OCI-LY1 (cell line): ENCODE results near the gene APBB1IP.
"Not testable (repeated sequence)": the region's sequence is repeated elsewhere in the genome, so short reads cannot be mapped to it uniquely, and the experiment has no call there.

ENCODE experiments used
- H2AFZ ChIP-seq: fragments of 200-600 bp; sonication (generic), shearing (Covaris generic); 2 replicates; pipeline ENCODE4 v1.6.0; 2014; ENCODE audit warnings: antibody characterized with exemption, mild to moderate bottlenecking, low read length
- H3F3A ChIP-seq: fragments of 200-600 bp; sonication (generic), shearing (Covaris generic); 2 replicates; pipeline ENCODE4 v1.6.0; 2014; ENCODE audit warnings: mild to moderate bottlenecking, antibody characterized with exemption, low read length, moderate library complexity; ENCODE audit not compliant: insufficient read depth
- H3K27ac ChIP-seq: fragments of 200-600 bp; sonication (generic); 2 replicates; pipeline ENCODE4 v1.5.1; 2014; ENCODE audit warnings: low read length, mixed run types, mild to moderate bottlenecking, low read depth; ENCODE audit not compliant: poor library complexity, severe bottlenecking
- H3K27me3 ChIP-seq: fragments of 200-600 bp; sonication (generic); 2 replicates; pipeline ENCODE4 v1.6.0; 2014; ENCODE audit warnings: antibody characterized with exemption, mild to moderate bottlenecking, low read length, moderate library complexity; ENCODE audit not compliant: insufficient read depth
- H3K36me3 ChIP-seq: fragments of 200-600 bp; sonication (generic); 2 replicates; pipeline ENCODE4 v1.6.1; 2014; ENCODE audit warnings: mild to moderate bottlenecking, antibody characterized with exemption, low read length, moderate library complexity, mixed read lengths; ENCODE audit not compliant: insufficient read depth
- H3K4me1 ChIP-seq: fragments of 200-600 bp; sonication (generic); 2 replicates; pipeline ENCODE4 v1.5.1; 2014; ENCODE audit warnings: mild to moderate bottlenecking, low read length, moderate library complexity; ENCODE audit not compliant: insufficient read depth, severe bottlenecking
- H3K4me2 ChIP-seq: fragments of 200-600 bp; sonication (generic), shearing (Covaris generic); 2 replicates; pipeline ENCODE4 v1.6.1; 2014; ENCODE audit warnings: low read length
- H3K4me3 ChIP-seq: fragments of 200-600 bp; sonication (generic); 2 replicates; pipeline ENCODE4 v1.5.1; 2014; ENCODE audit warnings: low read length, low read depth, mild to moderate bottlenecking, mixed read lengths; ENCODE audit not compliant: poor library complexity, severe bottlenecking
- H3K79me2 ChIP-seq: fragments of 200-600 bp; shearing (Covaris generic); 2 replicates; pipeline ENCODE4 v1.6.1; 2016; ENCODE audit warnings: mixed run types, low read length, mixed read lengths; ENCODE audit not compliant: insufficient read depth
- H3K9ac ChIP-seq: fragments of 200-600 bp; sonication (generic), shearing (Covaris generic); 2 replicates; pipeline ENCODE4 v1.6.1; 2014; ENCODE audit warnings: mild to moderate bottlenecking, low read length, mixed read lengths
- H3K9me2 ChIP-seq: fragments of 200-600 bp; sonication (generic), shearing (Covaris generic); 2 replicates; pipeline ENCODE4 v1.6.1; 2014; ENCODE audit warnings: low read depth, mild to moderate bottlenecking, low read length, mixed read lengths
- H3K9me3 ChIP-seq: fragments of 200-600 bp; shearing (Covaris generic); 2 replicates; pipeline ENCODE4 v1.6.1; 2014; ENCODE audit warnings: low read length, mixed read lengths
- H4K20me1 ChIP-seq: fragments of 200-600 bp; sonication (generic), shearing (Covaris generic); 2 replicates; pipeline ENCODE4 v1.6.0; 2016; ENCODE audit warnings: mild to moderate bottlenecking, low read length; ENCODE audit not compliant: insufficient read depth
- EZH2 ChIP-seq: fragments of 200-600 bp; sonication (generic), shearing (Covaris generic); IDR thresholded peaks from 2 replicates; pipeline ENCODE4 v1.8.0; 2017; ENCODE audit warnings: borderline replicate concordance, mixed run types, mild to moderate bottlenecking, antibody characterized with exemption, low read length, moderate library complexity, mixed read lengths
- TF ChIP-seq, protein P1 (sequence below): fragments of 200-600 bp; sonication (generic), shearing (Covaris generic); IDR thresholded peaks from 2 replicates; pipeline ENCODE4 v1.5.1; 2017; ENCODE audit warnings: mild to moderate bottlenecking, antibody characterized with exemption, low read length, moderate library complexity, mixed read lengths

Gene APBB1IP

DNA sequence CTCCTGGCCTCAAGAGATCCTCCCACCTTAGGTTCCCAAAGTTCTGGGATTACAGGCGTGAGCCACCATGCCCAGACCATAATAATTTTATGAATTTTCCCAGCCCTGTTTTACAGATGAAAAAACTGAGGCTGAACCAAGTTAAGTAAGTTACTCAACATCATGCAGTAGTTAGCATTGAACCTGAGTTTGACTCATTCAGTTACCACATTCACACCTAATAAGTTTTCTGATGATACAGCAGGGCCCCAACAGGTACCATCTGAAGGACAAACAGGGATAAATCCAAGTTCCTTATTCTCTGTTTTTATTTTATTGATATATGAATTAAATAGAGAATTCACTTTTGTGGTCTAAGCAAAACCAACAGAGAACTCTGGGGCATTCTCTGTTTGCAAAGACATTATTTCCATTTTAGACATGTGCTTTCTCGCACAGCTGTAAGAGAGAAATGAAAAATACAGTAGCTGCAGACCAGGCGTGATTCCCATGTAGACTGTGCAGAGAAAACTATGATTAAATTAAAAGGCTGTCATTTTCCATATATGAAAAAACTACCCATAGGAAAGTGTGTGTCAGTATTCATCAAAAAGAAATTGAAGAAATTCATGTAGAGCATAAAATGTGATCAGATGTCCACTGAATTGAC is 26.6 kb downstream of the APBB1IP start:
- Histone ChIP-seq H3K4me2 (no peak overlapping the region), H3K79me2 (peaks cover 89% of the 10 kb centered on the region), H3K9ac (peak overlapping the region; percentile 37; the same call in 1 of the 2 replicates), H3K4me1 (peaks cover 62% of the 10 kb centered on the region), H3K36me3 (peaks cover 72% of the 10 kb centered on the region), H3K27me3 (no peaks in the 10 kb centered on the region), H3F3A (0 out of 2 replicates have a peak, but pooled peaks cover 8% of the 10 kb centered on the region), H2AFZ (no peak overlapping the region), H3K4me3 (no peak overlapping the region), H3K9me3 (no peaks in the 10 kb centered on the region), H4K20me1 (no peaks in the 10 kb centered on the region), H3K9me2 (no peaks in the 10 kb centered on the region), H3K27ac (peak overlapping the region; percentile 87)
- TF ChIP-seq, protein P1, sequence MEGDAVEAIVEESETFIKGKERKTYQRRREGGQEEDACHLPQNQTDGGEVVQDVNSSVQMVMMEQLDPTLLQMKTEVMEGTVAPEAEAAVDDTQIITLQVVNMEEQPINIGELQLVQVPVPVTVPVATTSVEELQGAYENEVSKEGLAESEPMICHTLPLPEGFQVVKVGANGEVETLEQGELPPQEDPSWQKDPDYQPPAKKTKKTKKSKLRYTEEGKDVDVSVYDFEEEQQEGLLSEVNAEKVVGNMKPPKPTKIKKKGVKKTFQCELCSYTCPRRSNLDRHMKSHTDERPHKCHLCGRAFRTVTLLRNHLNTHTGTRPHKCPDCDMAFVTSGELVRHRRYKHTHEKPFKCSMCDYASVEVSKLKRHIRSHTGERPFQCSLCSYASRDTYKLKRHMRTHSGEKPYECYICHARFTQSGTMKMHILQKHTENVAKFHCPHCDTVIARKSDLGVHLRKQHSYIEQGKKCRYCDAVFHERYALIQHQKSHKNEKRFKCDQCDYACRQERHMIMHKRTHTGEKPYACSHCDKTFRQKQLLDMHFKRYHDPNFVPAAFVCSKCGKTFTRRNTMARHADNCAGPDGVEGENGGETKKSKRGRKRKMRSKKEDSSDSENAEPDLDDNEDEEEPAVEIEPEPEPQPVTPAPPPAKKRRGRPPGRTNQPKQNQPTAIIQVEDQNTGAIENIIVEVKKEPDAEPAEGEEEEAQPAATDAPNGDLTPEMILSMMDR: no peak
- TF ChIP-seq EZH2: no peak

DNA sequence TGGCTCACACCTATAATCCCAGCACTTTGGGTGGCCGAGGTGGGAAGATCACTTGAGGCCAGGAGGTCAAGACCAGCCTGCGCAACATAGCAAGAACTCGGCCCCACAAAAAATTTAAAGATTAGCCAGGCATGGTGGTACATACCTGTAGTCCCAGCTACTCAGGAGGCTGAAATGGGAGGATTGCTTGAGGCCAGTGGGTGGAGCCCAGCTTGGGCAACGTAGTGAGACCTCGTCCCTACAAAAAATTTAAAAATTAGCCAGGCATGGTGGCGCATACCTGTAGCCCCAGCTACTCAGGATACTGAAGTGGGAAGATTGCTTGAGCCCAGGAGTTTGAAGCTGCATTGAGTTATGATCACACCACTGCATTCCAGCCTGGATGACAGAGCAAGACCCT is 28.4 kb downstream of the APBB1IP start:
- not testable (repeated sequence) for H3K9me3 ChIP-seq, H3K9me2 ChIP-seq, H3K4me2 ChIP-seq, H3K4me3 ChIP-seq, H2AFZ ChIP-seq, H3K27me3 ChIP-seq, H4K20me1 ChIP-seq, H3K9ac ChIP-seq, H3F3A ChIP-seq
- Histone ChIP-seq H3K79me2 (peaks cover 89% of the 10 kb centered on the region), H3K4me1 (peaks cover 79% of the 10 kb centered on the region), H3K27ac (peak overlapping the region; percentile 87), H3K36me3 (peaks cover 67% of the 10 kb centered on the region)

DNA sequence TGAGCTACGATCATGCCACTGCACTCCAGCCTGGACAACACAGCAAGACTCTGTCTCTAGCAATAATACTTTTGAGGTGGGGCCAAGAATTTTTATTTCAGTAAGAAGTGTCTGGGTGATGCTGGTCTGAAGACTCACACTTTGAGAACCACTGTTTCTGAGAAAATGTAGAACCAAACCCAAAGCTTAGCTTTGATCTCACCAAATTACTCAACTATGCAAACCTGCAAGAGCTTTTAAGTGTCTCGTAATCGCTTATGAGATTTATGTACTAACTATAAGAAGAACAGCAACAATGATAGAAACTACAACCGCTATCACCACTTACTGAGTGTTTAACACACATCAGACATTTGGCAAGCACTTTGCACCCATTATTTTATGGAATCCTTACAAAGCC is 29.5 kb downstream of the APBB1IP start:
- TF ChIP-seq, protein P1: no peak
- no peak for TF ChIP-seq EZH2
- H3K79me2 ChIP-seq: peaks cover 89% of the 10 kb centered on the region
- H3K9me3 ChIP-seq: no peaks in the 10 kb centered on the region
- H3K4me2 ChIP-seq: peak overlapping the region; percentile 24; the same call in 1 of the 2 replicates
- no peak overlapping the region for H3K4me3 ChIP-seq
- no peak overlapping the region for H2AFZ ChIP-seq
- H3K9me2 ChIP-seq: no peaks in the 10 kb centered on the region
- 0 out of 2 replicates have a peak, but pooled peaks cover 8% of the 10 kb centered on the region for H3F3A ChIP-seq
- peak overlapping the region; percentile 6; the same call in 1 of the 2 replicates for H3K9ac ChIP-seq
- H3K4me1 ChIP-seq: peaks cover 87% of the 10 kb centered on the region
- no peaks in the 10 kb centered on the region for H4K20me1 ChIP-seq
- H3K27me3 ChIP-seq: no peaks in the 10 kb centered on the region
- H3K27ac ChIP-seq: peak overlapping the region; percentile 87
- peaks cover 56% of the 10 kb centered on the region for H3K36me3 ChIP-seq

DNA sequence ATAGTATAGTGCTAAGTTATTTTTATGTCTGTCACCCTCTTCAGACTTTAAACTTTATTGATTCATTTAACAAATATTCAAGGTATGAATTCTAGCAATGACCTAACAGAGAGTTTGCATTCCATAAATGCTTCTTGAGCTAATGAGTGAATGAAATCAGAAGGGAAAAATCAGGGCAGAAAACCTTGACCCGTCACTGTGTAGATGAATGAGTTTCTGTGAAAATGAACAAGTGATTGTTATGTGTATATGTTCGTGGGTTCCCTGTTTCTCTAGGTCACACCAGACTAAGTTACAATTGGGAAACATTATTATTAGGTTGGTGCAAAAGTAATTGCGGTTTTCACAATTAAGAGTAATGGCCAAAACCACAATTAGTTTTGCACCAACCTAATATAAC is 30.1 kb downstream of the APBB1IP start:
- Histone ChIP-seq H3K9ac (peak overlapping the region; percentile 13; the same call in 1 of the 2 replicates), H3K4me2 (peak overlapping the region; percentile 57), H3K9me3 (no peaks in the 10 kb centered on the region), H3K4me1 (peaks cover 87% of the 10 kb centered on the region), H3K27me3 (no peaks in the 10 kb centered on the region), H3K79me2 (peaks cover 89% of the 10 kb centered on the region), H3K36me3 (peaks cover 49% of the 10 kb centered on the region), H3K27ac (peak overlapping the region; percentile 87), H3K9me2 (no peaks in the 10 kb centered on the region), H4K20me1 (no peaks in the 10 kb centered on the region), H3F3A (0 out of 2 replicates have a peak, but pooled peaks cover 8% of the 10 kb centered on the region), H2AFZ (no peak overlapping the region), H3K4me3 (peak overlapping the region; percentile 28)
- TF ChIP-seq, protein P1: no peak
- no peak for TF ChIP-seq EZH2
